Smooth muscle cell (in vitro differentiated cells): ENCODE data around the gene PTPDC1. TPM values are rescaled to one million over a fixed set of nuclear protein-coding genes. Genes with fewer than 3 reads are reported as not detected.
A peak's percentile ranks its signal among the peaks of the same experiment; 100 is the strongest.

ENCODE experiments used
- DNase-seq: peaks from one replicate; lab custom pipeline; 2025; ENCODE audit not compliant: unreplicated experiment; lab: John Stamatoyannopoulos, UW
- H2AFZ ChIP-seq: fragments of 200-600 bp; sonication (generic); 2 replicates; pipeline ENCODE4 v1.6.0; 2016; ENCODE audit warnings: antibody characterized with exemption, low read depth, mild to moderate bottlenecking
- H3F3A ChIP-seq: fragments of 200-600 bp; sonication (generic); 2 replicates; pipeline ENCODE4 v1.6.0; 2017; ENCODE audit warnings: antibody characterized with exemption, low read depth
- H3K27ac ChIP-seq: fragments of 200-600 bp; sonication (generic); 2 replicates; pipeline ENCODE4 v1.5.1; 2016; ENCODE audit warnings: low read depth, mild to moderate bottlenecking
- H3K27me3 ChIP-seq: fragments of 200-600 bp; sonication (generic); 2 replicates; pipeline ENCODE4 v1.6.1; 2016; ENCODE audit warnings: low read depth, mild to moderate bottlenecking
- H3K36me3 ChIP-seq: fragments of 200-600 bp; sonication (generic); 2 replicates; pipeline ENCODE4 v1.5.1; 2016; ENCODE audit warnings: low read depth
- H3K4me1 ChIP-seq: fragments of 200-600 bp; sonication (generic); 2 replicates; pipeline ENCODE4 v1.5.1; 2016; ENCODE audit warnings: low read depth
- H3K4me2 ChIP-seq: fragments of 200-600 bp; sonication (generic); 2 replicates; pipeline ENCODE4 v1.6.0; 2016; ENCODE audit warnings: mild to moderate bottlenecking
- H3K4me3 ChIP-seq: fragments of 200-600 bp; sonication (generic); 2 replicates; pipeline ENCODE4 v1.5.1; 2016; ENCODE audit warnings: mild to moderate bottlenecking
- H3K79me2 ChIP-seq: fragments of 200-600 bp; sonication (generic); 2 replicates; pipeline ENCODE4 v1.6.0; 2016; ENCODE audit warnings: low read depth, mild to moderate bottlenecking
- H3K9ac ChIP-seq: fragments of 200-600 bp; sonication (generic); 2 replicates; pipeline ENCODE4 v1.6.0; 2016; ENCODE audit warnings: low read depth
- H3K9me3 ChIP-seq: fragments of 200-600 bp; sonication (generic); replicated peaks from 2 replicates; pipeline ENCODE4 v1.5.1; 2016; ENCODE audit warnings: low read depth
- H4K20me1 ChIP-seq: fragments of 200-600 bp; sonication (generic); 2 replicates; pipeline ENCODE4 v1.6.0; 2016; ENCODE audit warnings: low read depth
- WGBS: methylation state at CpG from one replicate; pipeline ENCODE4 v1.1.7; 2016; ENCODE audit warnings: low lambda C conversion rate; 5-methylcytosine and 5-hydroxymethylcytosine counted together
- polyA plus RNA-seq: library from polyadenylated mRNA; unstranded; fragments of >200 nt; fragmentation: Nextera tagmentation; extraction: Ambion mirVana; gene quantifications from 2 replicates; pipeline ENCODE4 v1.2.1, GENCODE V29; 2016
- total RNA-seq: library from RNA; depleted of rRNA; stranded (reverse); fragments of >200 nt; gene quantifications from 2 replicates; pipeline ENCODE4 v1.2.3, GENCODE V29; 2014
- TF ChIP-seq, protein P1 (sequence below): fragments of 200-600 bp; sonication (generic); IDR thresholded peaks from 2 replicates; pipeline ENCODE4 v1.5.1; 2017; ENCODE audit warnings: borderline replicate concordance, mild to moderate bottlenecking, antibody characterized with exemption; ENCODE audit not compliant: insufficient read depth, poor library complexity, severe bottlenecking

PTPDC1 gene
- total and polyA plus RNA-seq, 2 experiments from 2014 or later: 11.0 to 19.6 TPM

DNA sequence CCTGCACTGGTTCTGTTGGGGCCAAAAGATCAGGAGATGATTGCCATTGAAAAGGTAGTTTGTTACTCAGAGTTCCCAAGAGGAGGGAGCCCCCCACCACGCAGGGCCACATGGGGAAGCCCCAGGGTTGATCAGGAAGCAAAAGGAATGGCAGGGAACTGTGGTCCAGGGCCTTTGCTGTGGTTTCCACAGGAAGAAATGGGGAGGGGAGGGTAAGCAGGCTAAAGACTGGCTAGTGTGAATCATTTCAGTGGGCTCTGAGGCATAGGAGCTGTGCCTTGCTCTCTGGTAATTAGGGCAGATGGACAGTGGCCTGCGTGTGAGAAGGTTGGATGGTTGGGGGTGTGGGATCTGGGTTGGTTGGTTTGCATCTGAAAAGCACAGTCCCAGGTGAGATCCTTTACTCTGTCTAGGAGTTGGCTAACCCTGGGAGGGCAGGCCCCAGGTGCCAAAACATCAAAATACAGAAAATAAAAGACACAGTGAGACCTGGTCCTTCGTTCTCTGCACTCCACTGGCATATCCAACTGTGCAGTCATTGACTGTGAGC lies 66.1 kb downstream of the PTPDC1 start:
- no peaks in the 10 kb centered on the region for H3K9me3 ChIP-seq
- H3K27me3 ChIP-seq: no peaks in the 10 kb centered on the region
- H4K20me1 ChIP-seq: no peaks in the 10 kb centered on the region
- TF ChIP-seq, protein P1, sequence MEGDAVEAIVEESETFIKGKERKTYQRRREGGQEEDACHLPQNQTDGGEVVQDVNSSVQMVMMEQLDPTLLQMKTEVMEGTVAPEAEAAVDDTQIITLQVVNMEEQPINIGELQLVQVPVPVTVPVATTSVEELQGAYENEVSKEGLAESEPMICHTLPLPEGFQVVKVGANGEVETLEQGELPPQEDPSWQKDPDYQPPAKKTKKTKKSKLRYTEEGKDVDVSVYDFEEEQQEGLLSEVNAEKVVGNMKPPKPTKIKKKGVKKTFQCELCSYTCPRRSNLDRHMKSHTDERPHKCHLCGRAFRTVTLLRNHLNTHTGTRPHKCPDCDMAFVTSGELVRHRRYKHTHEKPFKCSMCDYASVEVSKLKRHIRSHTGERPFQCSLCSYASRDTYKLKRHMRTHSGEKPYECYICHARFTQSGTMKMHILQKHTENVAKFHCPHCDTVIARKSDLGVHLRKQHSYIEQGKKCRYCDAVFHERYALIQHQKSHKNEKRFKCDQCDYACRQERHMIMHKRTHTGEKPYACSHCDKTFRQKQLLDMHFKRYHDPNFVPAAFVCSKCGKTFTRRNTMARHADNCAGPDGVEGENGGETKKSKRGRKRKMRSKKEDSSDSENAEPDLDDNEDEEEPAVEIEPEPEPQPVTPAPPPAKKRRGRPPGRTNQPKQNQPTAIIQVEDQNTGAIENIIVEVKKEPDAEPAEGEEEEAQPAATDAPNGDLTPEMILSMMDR: no peak
- no peak overlapping the region for H2AFZ ChIP-seq
- 54% methylated on average over 3 of the region's 3 CpGs for WGBS
- H3K27ac ChIP-seq: peak overlapping the region; percentile 17
- no peaks in the 10 kb centered on the region for H3F3A ChIP-seq
- no peaks in the 10 kb centered on the region for H3K36me3 ChIP-seq
- H3K4me3 ChIP-seq: no peak overlapping the region
- H3K9ac ChIP-seq: no peak overlapping the region
- H3K4me2 ChIP-seq: peak overlapping the region; percentile 41
- no peaks in the 10 kb centered on the region for H3K79me2 ChIP-seq
- no peaks in the 10 kb centered on the region for H3K4me1 ChIP-seq
- no peak for DNase-seq

DNA sequence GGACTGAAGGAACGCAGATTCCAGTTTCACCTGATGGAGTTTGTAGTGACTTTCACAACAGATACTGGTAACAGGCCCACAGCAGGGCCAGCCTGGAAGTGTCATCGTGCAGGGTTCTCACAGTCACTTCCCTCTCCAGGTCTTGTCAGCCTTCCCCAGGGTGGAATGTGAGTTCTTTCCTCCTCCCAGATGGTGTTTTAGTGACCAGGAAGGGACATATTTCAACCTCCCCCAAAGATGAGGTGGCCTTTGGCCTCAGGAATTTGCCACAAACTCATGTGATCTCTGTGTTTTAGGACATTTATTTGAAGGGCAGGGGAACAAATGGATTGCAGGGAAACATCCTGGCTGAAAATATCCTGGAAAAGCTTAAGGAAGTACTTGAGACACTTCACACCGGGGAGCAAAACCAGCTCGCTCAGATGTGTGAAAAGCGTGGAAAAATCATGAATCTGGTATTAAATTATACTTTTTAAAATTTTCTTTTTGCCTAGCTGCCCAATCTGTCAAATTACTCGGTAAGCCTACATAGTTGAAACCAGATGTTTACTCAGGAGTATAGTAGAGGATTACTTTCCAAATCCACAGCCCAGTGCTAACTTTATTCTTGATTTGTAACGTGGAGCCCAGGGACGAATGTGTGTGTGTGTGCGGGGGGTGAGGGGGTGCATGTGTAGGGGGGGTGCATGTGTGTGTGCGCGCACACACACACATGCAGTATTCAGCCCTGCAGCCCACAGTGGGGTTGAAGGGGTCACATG lies 66.8 kb downstream of the PTPDC1 start:
- peak overlapping the region; percentile 41 for H3K4me2 ChIP-seq
- 68% methylated on average over 11 of the region's 11 CpGs for WGBS
- no peak overlapping the region for H3K9ac ChIP-seq
- no peaks in the 10 kb centered on the region for H3K4me1 ChIP-seq
- H3K9me3 ChIP-seq: no peaks in the 10 kb centered on the region
- no peak for DNase-seq
- TF ChIP-seq, protein P1: no peak
- no peaks in the 10 kb centered on the region for H4K20me1 ChIP-seq
- no peak overlapping the region for H2AFZ ChIP-seq
- H3K36me3 ChIP-seq: no peaks in the 10 kb centered on the region
- no peaks in the 10 kb centered on the region for H3K27me3 ChIP-seq
- H3K4me3 ChIP-seq: no peak overlapping the region
- H3F3A ChIP-seq: no peaks in the 10 kb centered on the region
- no peaks in the 10 kb centered on the region for H3K79me2 ChIP-seq
- peak overlapping the region; percentile 17 for H3K27ac ChIP-seq

DNA sequence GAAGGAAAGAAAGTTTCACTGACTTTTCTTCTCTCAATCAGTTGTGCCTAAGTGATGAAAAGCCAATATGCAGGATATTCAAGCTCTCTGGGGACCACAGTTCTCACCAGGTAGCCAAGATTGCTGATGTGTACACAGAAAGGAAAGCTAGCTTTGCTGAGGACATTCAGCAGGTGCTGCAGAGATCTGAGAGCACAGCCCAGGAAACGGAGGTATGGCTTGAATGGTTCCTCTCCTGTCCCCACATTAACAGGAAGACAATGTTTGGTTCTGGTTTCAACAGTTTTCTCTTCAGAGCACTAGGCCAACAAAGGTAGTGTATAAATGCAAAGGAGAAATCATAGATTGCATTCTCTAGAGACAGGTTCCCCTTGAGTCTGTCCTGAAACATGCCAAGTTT lies 69.6 kb downstream of the PTPDC1 start:
- no peak overlapping the region for H3K9ac ChIP-seq
- no peak overlapping the region for H2AFZ ChIP-seq
- no peaks in the 10 kb centered on the region for H4K20me1 ChIP-seq
- no peak for DNase-seq
- H3K79me2 ChIP-seq: no peaks in the 10 kb centered on the region
- no peaks in the 10 kb centered on the region for H3K9me3 ChIP-seq
- H3K27me3 ChIP-seq: no peaks in the 10 kb centered on the region
- TF ChIP-seq, protein P1: no peak
- H3K4me3 ChIP-seq: no peak overlapping the region
- WGBS: 74% methylated on average over 1 of the region's 1 CpG
- H3K4me2 ChIP-seq: no peak overlapping the region
- H3K36me3 ChIP-seq: no peaks in the 10 kb centered on the region
- no peak overlapping the region for H3K27ac ChIP-seq
- H3F3A ChIP-seq: no peaks in the 10 kb centered on the region
- no peaks in the 10 kb centered on the region for H3K4me1 ChIP-seq
